GM12878 (cell line): ENCODE data around the gene PPP1R36. TPM values are rescaled to one million over a fixed set of nuclear protein-coding genes. Genes with fewer than 3 reads are reported as not detected.
A peak's percentile ranks its signal among the peaks of the same experiment; 100 is the strongest.

Source experiments
- ATAC-seq: fragments of 200-7000 bp; cut with Tn5 transposase; 3 replicates; pipeline ENCODE4 v1.9.1; 2020; ENCODE audit warnings: mild to moderate bottlenecking, moderate library complexity
- Bru-seq: library from RNA; stranded (reverse); fragments of 400-500 nt; gene quantifications from one replicate; lab custom pipeline; 2021; lab: Mats Ljungman, UMichigan
- BruChase-seq, 2 experiments: library from RNA; stranded (reverse); fragments of 400-500 nt; gene quantifications; one replicate each; lab custom pipeline; 2021; lab: Mats Ljungman, UMichigan
- BruUV-seq: library from RNA; stranded (reverse); fragments of 400-500 nt; replicated peaks from 2 replicates; lab custom pipeline; 2021; lab: Mats Ljungman, UMichigan
- CTCF ChIA-PET: fragments of 300-600 bp; sonication (Branson Sonifier 250); formaldehyde crosslinking; extraction: SDS; loops from one replicate; lab custom pipeline; 2021; ENCODE audit warnings: inconsistent platforms; lab: Yijun Ruan, JAX
- POLR2A ChIA-PET: fragments of 350-600 bp; formaldehyde crosslinking; extraction: SDS; loops from one replicate; lab custom pipeline; 2021; ENCODE audit warnings: inconsistent platforms; lab: Charles Lee
- RAD21 ChIA-PET: fragments of 300-600 bp; sonication (Branson Sonifier 250); formaldehyde crosslinking; loops from one replicate; lab custom pipeline; 2023; ENCODE audit warnings: antibody characterized with exemption; ENCODE audit not compliant: unreplicated experiment; lab: Charles Lee
- SMC1A ChIA-PET: fragments of 300-600 bp; sonication (Branson Sonifier 250); formaldehyde crosslinking; loops from one replicate; lab custom pipeline; 2023; ENCODE audit not compliant: unreplicated experiment, uncharacterized antibody; lab: Charles Lee
- DNase-seq: peaks from one replicate; pipeline ENCODE4 v3.0.0-alpha.2; 2011; ENCODE audit warnings: low read depth, low spot score
- FAIRE-seq: peaks from 3 replicates; lab custom pipeline; 2011; peaks lifted over from hg19 to GRCh38; lab: Jason Lieb, UNC
- H2AFZ ChIP-seq: 2 replicates; pipeline ENCODE4 v1.6.0; 2011; ENCODE audit warnings: low read depth, low read length, control low read depth; ENCODE audit not compliant: control insufficient read depth
- H3K27ac ChIP-seq: 2 replicates; pipeline ENCODE4 v1.5.1; 2011; ENCODE audit warnings: control low read depth; ENCODE audit not compliant: control insufficient read depth, insufficient read depth
- H3K27me3 ChIP-seq, 2 experiments: replicated peaks in 1 of 2; 2 replicates each; pipeline versions ENCODE4 v1.6.0 to v1.6.1; 2011; ENCODE audit warnings: low read length in 1 of 2; ENCODE audit not compliant: control insufficient read depth in 2 of 2, insufficient read depth in 2 of 2
- H3K36me3 ChIP-seq, 2 experiments: 2 replicates each; pipeline ENCODE4 v1.5.1; 2011; ENCODE audit warnings: low read length in 1 of 2; ENCODE audit not compliant: control insufficient read depth in 2 of 2, insufficient read depth in 2 of 2
- H3K4me1 ChIP-seq: 2 replicates; pipeline ENCODE4 v1.6.1; 2011; ENCODE audit warnings: mild to moderate bottlenecking, low read length, moderate library complexity, mixed read lengths; ENCODE audit not compliant: control insufficient read depth, insufficient read depth
- H3K4me2 ChIP-seq: 2 replicates; pipeline ENCODE4 v1.6.0; 2011; ENCODE audit warnings: control low read depth; ENCODE audit not compliant: control insufficient read depth, insufficient read depth
- H3K4me3 ChIP-seq: fragments of 200-600 bp; sonication (generic); 2 replicates; pipeline ENCODE4 v1.5.1; 2016
- H3K79me2 ChIP-seq: 2 replicates; pipeline ENCODE4 v1.6.0; 2011; ENCODE audit warnings: low read length; ENCODE audit not compliant: control insufficient read depth, insufficient read depth
- H3K9ac ChIP-seq: 2 replicates; pipeline ENCODE4 v1.8.0; 2011; ENCODE audit warnings: low read length, control low read depth, mixed read lengths; ENCODE audit not compliant: control insufficient read depth, insufficient read depth
- H3K9me3 ChIP-seq: replicated peaks from 3 replicates; pipeline ENCODE4 v1.5.1; 2011; ENCODE audit warnings: mild to moderate bottlenecking, low read length; ENCODE audit not compliant: control insufficient read depth, insufficient read depth
- H4K20me1 ChIP-seq: 2 replicates; pipeline ENCODE4 v1.6.0; 2011; ENCODE audit not compliant: control insufficient read depth, insufficient read depth
- ASH2L ChIP-seq: fragments of 300-600, 200-600 bp; sonication (generic); IDR thresholded peaks from 2 replicates; pipeline ENCODE4 v1.6.1; 2017; ENCODE audit warnings: low read depth, mild to moderate bottlenecking, borderline replicate concordance
- ATF7 ChIP-seq: fragments of 450-650 bp; IDR thresholded peaks from 2 replicates; pipeline ENCODE4 v1.6.1; 2016; ENCODE audit warnings: low read depth, mild to moderate bottlenecking
- CHD4 ChIP-seq: fragments of 200-600 bp; sonication (generic); IDR thresholded peaks from 2 replicates; pipeline ENCODE4 v1.6.1; 2016; ENCODE audit warnings: mild to moderate bottlenecking
- CREB1 ChIP-seq: IDR thresholded peaks from 2 replicates; pipeline ENCODE4 v1.6.1; 2012; ENCODE audit warnings: low read depth, mild to moderate bottlenecking, inconsistent platforms
- FOXM1 ChIP-seq: IDR thresholded peaks from 2 replicates; pipeline ENCODE4 v1.6.1; 2012; ENCODE audit warnings: low read depth, mild to moderate bottlenecking, inconsistent platforms, low read length, moderate library complexity
- NFYB ChIP-seq: IDR thresholded peaks from 2 replicates; pipeline ENCODE4 v1.6.1; 2011; ENCODE audit warnings: low read depth, mild to moderate bottlenecking, low read length, improper control_type of control experiment, moderate library complexity; ENCODE audit not compliant: insufficient read depth
- RAD21 ChIP-seq: IDR thresholded peaks from 2 replicates; pipeline ENCODE4 v1.6.1; 2011; ENCODE audit warnings: mild to moderate bottlenecking, low read depth, low read length, moderate library complexity; ENCODE audit not compliant: insufficient read depth
- RELA ChIP-seq: fragments of 450-650 bp; IDR thresholded peaks from 2 replicates; pipeline ENCODE4 v1.8.0; 2014; ENCODE audit warnings: borderline replicate concordance; ENCODE audit not compliant: partially characterized antibody
- SRF ChIP-seq, 2 experiments: IDR thresholded peaks; 2 replicates each; pipeline ENCODE4 v1.6.1; 2011; ENCODE audit warnings: low read depth in 2 of 2, low read length in 2 of 2, mild to moderate bottlenecking in 1 of 2, moderate library complexity in 1 of 2
- ZNF207 ChIP-seq: fragments of 450-650 bp; IDR thresholded peaks from 2 replicates; pipeline ENCODE4 v1.6.1; 2014; ENCODE audit warnings: antibody characterized with exemption, mild to moderate bottlenecking, borderline replicate concordance
- WGBS: methylation state at CpG from one replicate; pipeline ENCODE4 v1.1.6; 2016; ENCODE audit warnings: low lambda C conversion rate; ENCODE audit not compliant: insufficient replicate concordance, insufficient coverage; ENCODE audit errors: missing lambda C conversion rate; 5-methylcytosine and 5-hydroxymethylcytosine counted together
- in situ Hi-C: fragments of 300-500 bp; cut with MboI; formaldehyde crosslinking; loops from 9 replicates; pipeline ENCODE4 v1.14.3; 2018; ENCODE audit warnings: mixed read lengths
- intact Hi-C: fragments of 100-400 bp; cut with micrococcal nuclease; formaldehyde crosslinking; loops from one replicate; pipeline ENCODE4 v1.14.2; 2022; ENCODE audit not compliant: unreplicated experiment
- long read RNA-seq, 2 experiments: library from polyadenylated mRNA; unstranded; transcript quantifications; one replicate each; pipeline ENCODE4 v2.0.0, GENCODE V29; 2019 to 2020
- polyA minus RNA-seq, 3 experiments: library from RNA; depleted of rRNA, polyadenylated mRNA; stranded (reverse); fragments of >200 nt; gene quantifications; 2 replicates each; pipeline ENCODE4 v1.2.3, GENCODE V29; 2011
- polyA plus RNA-seq, 11 experiments: library from polyadenylated mRNA; depleted of rRNA in 4 of 11; unstranded in 6 of 11; stranded (reverse) in 5 of 11; fragments of >200 nt; fragmentation: Nextera tagmentation in 4 of 11; fragmentation: Illumina TruSeq in 1 of 11; extraction: Ambion mirVana in 4 of 11; extraction: Trizol in 1 of 11; gene quantifications; 1 replicate in 1 of 11; 2 replicates in 10 of 11; pipeline versions ENCODE4 v1.2.1 to v1.2.3, GENCODE V29; 2011 to 2016; ENCODE audit warnings: inconsistent platforms in 2 of 11, missing spikeins in 2 of 11, low read depth in 1 of 11
- total RNA-seq, 4 experiments: library from RNA; depleted of rRNA in 3 of 4; stranded (reverse); fragments of >200 nt in 3 of 4; fragmentation: Illumina TruSeq in 1 of 4; extraction: Trizol in 1 of 4; gene quantifications; 2 replicates each; pipeline versions ENCODE4 v1.2.1 to v1.2.3, GENCODE V29; 2013 to 2021

PPP1R36 gene, protein sequence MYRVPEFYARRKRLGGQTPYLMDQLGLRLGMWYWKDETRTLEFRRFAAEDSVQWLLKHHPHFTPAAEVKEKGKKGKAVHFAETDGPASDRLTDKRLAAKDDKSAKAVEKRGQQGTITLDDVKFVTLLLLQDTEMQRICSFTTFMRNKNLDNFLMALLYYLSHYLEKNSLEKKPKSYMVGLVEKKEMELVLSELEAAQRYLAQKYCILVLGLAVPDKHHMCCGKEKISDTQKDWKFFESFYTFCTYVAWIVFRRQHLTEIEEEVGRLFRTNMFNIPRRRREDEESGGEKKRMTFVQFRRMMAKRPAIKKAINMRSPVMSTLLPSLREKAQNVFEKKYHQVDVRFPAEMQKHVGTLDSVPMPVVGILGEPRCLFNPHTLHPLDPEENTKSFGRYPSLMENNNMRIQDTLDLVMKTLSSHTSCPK
- not detected in 2 replicates for total RNA-seq (2013; cell fraction: nucleolus; rRNA removed)
- total RNA-seq (2014; rRNA removed) (not detected in 2 replicates), total RNA-seq (2014; rRNA removed; fragmentation: Illumina TruSeq; extraction: Trizol) (0.13 TPM in 1 of 2 replicates, not detected in the other), total RNA-seq (2021) (not detected in 2 replicates), polyA plus RNA-seq (2011; rRNA removed) (0.12 and 0.14 TPM in 2 replicates), polyA plus RNA-seq (2014; fragmentation: Illumina TruSeq; extraction: Trizol) (not detected in 2 replicates), polyA plus RNA-seq (2014; fragmentation: Nextera tagmentation; extraction: Ambion mirVana) (not detected), polyA plus RNA-seq (2014; rRNA removed) (not detected in 2 replicates), polyA plus RNA-seq (2016; fragmentation: Nextera tagmentation; extraction: Ambion mirVana) (not detected), polyA minus RNA-seq (2011; rRNA and poly(A)+ RNA removed) (not detected in 2 replicates), Bru-seq, nascent RNA (percentile 6 among the genes with signal in this experiment), BruChase-seq, experiment 1, labeled RNA remaining after a 6-hour chase (percentile 21 among the genes with signal in this experiment), BruChase-seq, experiment 2, labeled RNA remaining after a 2-hour chase (percentile 24 among the genes with signal in this experiment)
- polyA plus RNA-seq (2011; ENCODE audit: low read depth) = not detected
- 0.05 TPM in 1 of 2 replicates, not detected in the other for polyA plus RNA-seq (2011; cell fraction: cytosol; rRNA removed)
- polyA plus RNA-seq (2011; cell fraction: nucleus; rRNA removed) = not detected in 2 replicates
- polyA plus RNA-seq (2012) = 0.13 TPM in 1 of 2 replicates, not detected in the other
- not detected in 2 replicates for polyA minus RNA-seq (2011; cell fraction: cytosol; rRNA and poly(A)+ RNA removed)
- not detected in 2 replicates for polyA minus RNA-seq (2011; cell fraction: nucleus; rRNA and poly(A)+ RNA removed)
- long read RNA-seq, experiment 1 = 0 reads
- long read RNA-seq, experiment 2 = 0 reads

DNA sequence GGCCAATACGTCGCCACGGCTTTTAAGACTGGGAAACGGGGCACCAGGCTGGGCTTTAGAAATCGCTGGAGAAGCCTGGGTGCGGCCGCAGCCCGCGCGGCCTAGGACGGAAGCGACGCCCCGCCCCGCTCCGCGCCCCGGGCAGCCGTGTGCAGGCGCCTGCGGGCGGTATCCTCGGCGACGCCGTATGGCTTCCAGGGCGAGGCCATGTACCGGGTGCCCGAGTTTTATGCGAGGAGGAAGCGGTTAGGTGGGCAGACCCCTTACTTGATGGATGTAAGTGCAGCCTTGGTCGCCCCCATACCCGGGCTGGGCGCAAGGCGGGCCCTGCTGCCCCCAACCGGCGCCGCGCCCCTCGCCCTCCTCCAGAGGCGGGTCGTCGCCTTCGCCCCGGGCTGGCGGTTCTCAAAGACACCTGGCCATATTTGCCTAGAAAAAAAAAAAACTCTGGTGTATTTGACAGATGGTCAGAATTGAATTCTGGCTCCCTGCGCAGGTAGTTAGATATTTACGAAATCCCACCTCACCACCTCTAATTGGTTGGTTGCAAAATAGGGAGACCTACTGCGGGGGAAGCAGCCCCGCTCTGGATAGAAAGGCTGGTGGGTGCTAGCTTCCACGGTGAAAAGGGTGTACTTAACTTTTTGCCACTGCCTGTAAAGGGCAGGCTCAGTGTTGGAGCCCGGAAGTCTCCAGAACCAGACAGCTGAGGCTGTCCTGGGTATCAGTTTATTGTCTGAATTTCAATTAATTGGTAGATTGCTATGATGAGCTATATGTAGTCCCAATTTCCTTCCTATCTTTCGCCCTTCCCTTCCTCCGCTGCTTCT, at the start of gene PPP1R36:
TSS of gene PPP1R36 (plus strand) at position 171 of the 830 bp plus-strand sequence. CDS start at position 208, 37 bp downstream.
- Histone ChIP-seq H3K4me1 (no peaks in the 10 kb centered on the region), H4K20me1 (no peaks in the 10 kb centered on the region), H3K27ac (no peak within 1 kb of the TSS), H2AFZ (peak within 1 kb of the TSS; percentile 46), H3K9me3 (no peaks in the 10 kb centered on the region), H3K27me3 (peaks cover 3 to 14% of the 10 kb centered on the region in 2 experiments), H3K9ac (no peak within 1 kb of the TSS), H3K79me2 (no peaks in the 10 kb centered on the region), H3K36me3 (no peaks in the 10 kb centered on the region), H3K4me3 (no peak within 1 kb of the TSS), H3K4me2 (peak within 1 kb of the TSS; percentile 61; the same call in 1 of the 2 replicates)
- CTCF ChIA-PET = interaction anchor here (0.7 to 1.5 kb wide), 2 partner anchors 12 to 1119 kb away, joined by 3 read pairs; no protein-coding TSS in a partner anchor
- intact Hi-C loops = no loop called here
- ATAC-seq (peak; percentile 89), FAIRE-seq (no peak), DNase-seq (no peak)
- 9% methylated on average over 46 of the region's 54 CpGs for WGBS
- TF ChIP-seq RAD21 (no peak), CREB1 (no peak), SRF (IDR thresholded peaks at IDR 0.05; ENCODE audit: low read depth in 2 of 2, low read length in 2 of 2) (no peak), CHD4 (no peak), RELA (no peak), ASH2L (no peak), NFYB (no peak), ATF7 (no peak), ZNF207 (no peak), FOXM1 (no peak)
- in situ Hi-C loops = no loop called here
- POLR2A ChIA-PET = interaction anchor here (0.6 kb wide), 1 partner anchor 1797 kb away, joined by 3 read pairs; no protein-coding TSS in a partner anchor
- no TSS peak for BruUV-seq
- RAD21 ChIA-PET = no interaction called here
- SMC1A ChIA-PET = interaction anchor here (0.7 kb wide), 1 partner anchor 149 kb away, joined by 3 read pairs; no protein-coding TSS in a partner anchor
